GM18520 (cell line): ENCODE measurements around the gene PPP1R1B.

Experiments
- ATAC-seq: cut with Tn5 transposase; IDR thresholded peaks from one replicate; pipeline ENCODE4 v1.9.1; 2021; ENCODE audit not compliant: unreplicated experiment

PPP1R1B gene

GRCh38 chr17:39679521-39680192 is 52.9 kb downstream of the PPP1R1B start:
- ATAC-seq = no peak

DNA sequence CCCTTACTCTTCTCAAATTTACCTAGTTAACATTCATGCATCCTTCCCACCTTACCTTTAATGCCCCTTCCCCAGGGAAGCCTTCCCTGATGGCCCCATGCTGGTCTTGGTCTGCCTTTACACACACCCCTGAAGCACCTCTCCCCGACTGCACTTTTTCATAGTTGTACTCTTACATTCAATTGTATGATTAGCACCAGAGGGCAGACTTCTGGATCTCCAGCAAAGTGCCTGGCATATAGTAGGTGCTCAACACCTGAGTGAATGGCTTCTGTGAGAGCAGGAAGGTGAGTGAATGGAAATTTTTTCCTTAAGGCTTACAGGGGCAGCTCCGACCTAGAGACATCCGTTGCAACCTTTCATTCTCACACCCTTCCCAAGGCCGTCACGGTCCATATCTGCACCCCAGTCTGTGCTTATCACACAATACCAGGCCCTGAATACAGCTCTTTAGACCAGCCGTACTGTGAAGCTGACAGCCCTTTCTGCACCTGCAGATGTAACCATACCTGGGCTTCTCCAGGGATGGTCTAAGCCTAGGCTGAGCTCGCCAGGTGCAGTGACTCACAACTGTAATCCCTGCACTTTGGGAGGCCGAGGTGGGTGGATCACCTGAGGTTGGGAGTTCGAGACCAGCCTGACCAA is 56.7 kb downstream of the PPP1R1B start:
- no peak for ATAC-seq

- no peak for ATAC-seq
Measured at GRCh38 chr17:39684369-39685192, 57.8 kb downstream of the PPP1R1B start.
